ENCODE results near the gene MAP2K3.

- TF ChIP-seq CTCF (IDR thresholded peaks at IDR 0.05; ENCODE audit: extremely low read depth in 1 of 2, insufficient read depth in 1 of 2, low read depth in 1 of 2, low read length in 2 of 2) (no peak), JUN (IDR thresholded peaks at IDR 0.05; ENCODE audit: borderline replicate concordance, insufficient read depth, insufficient read length, low read depth) (no peak), EZH2 (IDR thresholded peaks at IDR 0.05; ENCODE audit: borderline replicate concordance, low read depth, low read length, severe bottlenecking) (no peak), POLR2A (IDR thresholded peaks at IDR 0.05; ENCODE audit: low read depth, low read length) (no peak), POLR2AphosphoS5 (IDR thresholded peaks at IDR 0.05; ENCODE audit: insufficient read depth, low read depth, low read length) (no peak), GATA2 (IDR thresholded peaks at IDR 0.05; ENCODE audit: insufficient read depth, insufficient read length, low read depth, low read length) (no peak)
These were observed 77.9 kb downstream of the MAP2K3 start for GRCh38 chr17:21362331-21362931.

All from endothelial cell of umbilical vein (primary cell).